NK-92 treated with Interleukin-12 subunit alpha and Interleukin-12 subunit beta, amount 100 ng/mL, for 24 hours (cell line): ENCODE measurements around the gene ZNF3.

Source experiments
- DNase-seq: peaks from one replicate; lab custom pipeline; 2025; lab: John Stamatoyannopoulos, UW

Gene ZNF3

GRCh38 chr7:100053215-100053614, 28.3 kb downstream of the ZNF3 start:
- DNase-seq, result no peak

GRCh38 chr7:100051611-100052010, 29.9 kb downstream of the ZNF3 start:
- DNase-seq, result no peak

GRCh38 chr7:100049441-100050291, 31.9 kb downstream of the ZNF3 start, which contains the start of gene ZSCAN21:
TSS of gene ZSCAN21 (plus strand) at chr7:100049774. CDS start at chr7:100057007, 7,233 bp downstream.
- DNase-seq, result peak; percentile 82

GRCh38 chr7:100048680-100049079, 32.8 kb downstream of the ZNF3 start:
- no peak for DNase-seq

GRCh38 chr7:100044718-100045117, 36.8 kb downstream of the ZNF3 start:
- no peak for DNase-seq

GRCh38 chr7:100040575-100040974, 40.9 kb downstream of the ZNF3 start:
- no peak for DNase-seq

- no peak for DNase-seq
Measured at GRCh38 chr7:100038326-100038725, 43.2 kb downstream of the ZNF3 start.

- DNase-seq, result no peak
Measured at GRCh38 chr7:100035876-100036275, 45.6 kb downstream of the ZNF3 start.

- no peak for DNase-seq
Measured at GRCh38 chr7:100034871-100035510, 46.5 kb downstream of the ZNF3 start.

GRCh38 chr7:100033526-100033925, 48.0 kb downstream of the ZNF3 start:
- DNase-seq, result no peak

- DNase-seq, result no peak
Measured at GRCh38 chr7:100029596-100029995, 51.9 kb downstream of the ZNF3 start.

- no peak for DNase-seq
Measured at GRCh38 chr7:100027197-100027596, 54.3 kb downstream of the ZNF3 start.

GRCh38 chr7:100024020-100024619, 57.4 kb downstream of the ZNF3 start:
- no peak for DNase-seq

- no peak for DNase-seq
Measured at GRCh38 chr7:100023526-100023925, 58.0 kb downstream of the ZNF3 start.

GRCh38 chr7:100022621-100023020, 58.9 kb downstream of the ZNF3 start:
- no peak for DNase-seq

GRCh38 chr7:100021297-100021696, 60.2 kb downstream of the ZNF3 start:
- no peak for DNase-seq
